HL-60 (cell line): ENCODE data around the gene PTGDS.

Source experiments
- CTCF ChIP-seq: IDR thresholded peaks from one replicate; pipeline ENCODE4 v1.5.1; 2011; ENCODE audit warnings: low read length, control low read depth, inconsistent platforms; ENCODE audit not compliant: insufficient read depth
- GABPA ChIP-seq: IDR thresholded peaks from 2 replicates; pipeline ENCODE4 v1.6.1; 2012; ENCODE audit warnings: low read depth
- POLR2AphosphoS5 ChIP-seq: IDR thresholded peaks from 2 replicates; pipeline ENCODE4 v1.6.1; 2012; ENCODE audit warnings: low read depth

GRCh38 chr9:136988872-136989271, 11.6 kb downstream of the PTGDS start:
- TF ChIP-seq CTCF: no peak
- no peak for TF ChIP-seq GABPA
- TF ChIP-seq POLR2AphosphoS5: no peak
